ENCODE measurements around the gene ARHGAP22. TPM values are rescaled to one million over a fixed set of nuclear protein-coding genes. Genes with fewer than 3 reads are reported as not detected.

Gene ARHGAP22
- total RNA-seq, 1 donor, result 45.6 TPM

DNA sequence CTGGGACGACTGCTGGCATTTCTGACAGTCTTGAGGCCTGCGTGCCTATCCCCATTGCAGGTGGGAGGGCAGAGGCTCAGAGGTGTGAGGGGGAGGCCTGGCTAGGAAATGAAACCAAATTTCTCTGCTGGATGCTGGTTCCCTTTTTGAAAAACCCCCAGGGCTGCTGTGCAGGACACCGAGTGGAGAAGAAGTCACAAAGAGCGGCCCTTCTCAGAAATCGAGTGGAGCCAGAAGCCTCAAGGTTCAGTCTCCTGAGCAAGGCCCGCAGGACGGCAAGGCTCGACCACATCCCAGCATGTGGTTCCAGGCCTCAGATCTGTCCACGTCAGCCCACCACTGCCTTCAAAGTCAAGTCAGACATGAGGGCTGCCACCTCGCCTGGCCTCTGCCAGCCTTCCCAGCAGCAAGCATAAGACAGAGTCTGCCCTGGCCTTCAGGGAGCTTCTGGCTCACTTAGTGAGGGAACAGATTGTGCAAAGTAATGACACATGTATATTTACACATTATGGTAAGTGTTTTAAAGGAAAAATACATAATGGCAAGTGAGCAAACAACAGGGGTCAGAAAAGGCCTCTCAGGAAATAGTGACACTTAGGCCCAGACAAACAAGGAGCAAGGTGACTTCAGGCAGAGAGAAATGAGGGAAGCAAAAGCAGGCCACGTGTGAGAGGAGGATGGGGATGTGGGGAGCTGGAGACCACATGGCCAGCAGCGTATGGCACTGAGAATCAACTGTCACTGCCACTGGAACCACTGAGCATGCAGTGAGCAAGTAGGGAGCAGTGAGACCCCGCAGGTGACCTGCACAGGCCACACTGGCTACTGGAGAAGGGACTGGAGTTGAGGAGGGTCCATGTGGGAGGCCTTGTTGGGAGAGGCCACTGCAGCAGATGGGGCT, 86.7 kb downstream of the ARHGAP22 start:
- no peaks in the 10 kb centered on the region for H3K9me3 ChIP-seq (ENCODE audit: low read depth, low read length)
- peaks cover 18% of the 10 kb centered on the region for H3K36me3 ChIP-seq (ENCODE audit: insufficient read depth, low read length)
- H3K79me2 ChIP-seq (ENCODE audit: insufficient read depth, low read length), result peaks cover 99% of the 10 kb centered on the region
- H3K27ac ChIP-seq (ENCODE audit: low read depth, low read length), result no peak overlapping the region
- no peak overlapping the region for H3K4me2 ChIP-seq (ENCODE audit: insufficient read depth, low read length)
- no peaks in the 10 kb centered on the region for H3K27me3 ChIP-seq (ENCODE audit: insufficient read depth, low read length)
- H2AFZ ChIP-seq (ENCODE audit: low read length), result no peak overlapping the region
- peaks cover 28% of the 10 kb centered on the region for H3K4me1 ChIP-seq (ENCODE audit: insufficient read depth, low read length)
- TF ChIP-seq CTCF (IDR thresholded peaks at IDR 0.05; ENCODE audit: extremely low read depth, low read depth, low read length), result no peak
- H3K4me3 ChIP-seq (ENCODE audit: insufficient read depth, low read length), result no peak overlapping the region
- peaks cover 41% of the 10 kb centered on the region for H4K20me1 ChIP-seq (ENCODE audit: insufficient read depth, low read length)
- DNase-seq (ENCODE audit: insufficient read length, low spot score, missing footprints), result no peak

- Histone ChIP-seq H2AFZ (ENCODE audit: low read length) (no peak overlapping the region), H3K4me3 (ENCODE audit: insufficient read depth, low read length) (no peak overlapping the region), H3K27ac (ENCODE audit: low read depth, low read length) (no peak overlapping the region), H3K4me2 (ENCODE audit: insufficient read depth, low read length) (no peak overlapping the region), H3K27me3 (ENCODE audit: insufficient read depth, low read length) (no peaks in the 10 kb centered on the region), H3K36me3 (ENCODE audit: insufficient read depth, low read length) (peaks cover 13% of the 10 kb centered on the region), H3K9me3 (ENCODE audit: low read depth, low read length) (no peaks in the 10 kb centered on the region), H3K4me1 (ENCODE audit: insufficient read depth, low read length) (peaks cover 23% of the 10 kb centered on the region), H4K20me1 (ENCODE audit: insufficient read depth, low read length) (peaks cover 36% of the 10 kb centered on the region), H3K79me2 (ENCODE audit: insufficient read depth, low read length) (peaks cover 99% of the 10 kb centered on the region)
- no peak for DNase-seq (ENCODE audit: insufficient read length, low spot score, missing footprints)
- no peak for TF ChIP-seq CTCF (IDR thresholded peaks at IDR 0.05; ENCODE audit: extremely low read depth, low read depth, low read length)
These were observed 87.4 kb downstream of the ARHGAP22 start for GRCh38 chr10:48517482-48517881.

DNA sequence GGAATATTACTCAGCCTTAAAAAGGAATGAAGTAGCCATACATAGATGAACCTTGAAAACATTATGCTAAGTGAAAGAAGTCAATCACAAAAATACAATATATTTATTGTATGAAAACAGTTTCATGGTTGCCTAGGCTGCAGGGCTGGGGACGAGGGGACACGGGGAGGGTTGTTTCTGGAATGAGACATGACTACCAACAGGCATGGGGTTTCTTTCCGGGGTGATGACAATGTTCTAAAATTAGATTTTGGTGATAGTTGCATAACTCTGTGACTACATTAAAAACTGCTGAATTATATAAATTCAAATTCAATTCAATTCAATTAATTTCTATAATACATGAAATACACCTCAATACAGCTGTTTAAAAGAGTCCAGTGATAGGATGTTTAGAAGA, 88.0 kb downstream of the ARHGAP22 start:
- Histone ChIP-seq H3K4me3 (ENCODE audit: insufficient read depth, low read length) (no peak overlapping the region), H3K27ac (ENCODE audit: low read depth, low read length) (no peak overlapping the region), H3K9me3 (ENCODE audit: low read depth, low read length) (no peaks in the 10 kb centered on the region), H3K4me1 (ENCODE audit: insufficient read depth, low read length) (peaks cover 17% of the 10 kb centered on the region), H2AFZ (ENCODE audit: low read length) (no peak overlapping the region), H4K20me1 (ENCODE audit: insufficient read depth, low read length) (peaks cover 36% of the 10 kb centered on the region), H3K4me2 (ENCODE audit: insufficient read depth, low read length) (no peak overlapping the region), H3K79me2 (ENCODE audit: insufficient read depth, low read length) (peaks cover 99% of the 10 kb centered on the region), H3K27me3 (ENCODE audit: insufficient read depth, low read length) (no peaks in the 10 kb centered on the region), H3K36me3 (ENCODE audit: insufficient read depth, low read length) (peaks cover 14% of the 10 kb centered on the region)
- TF ChIP-seq CTCF (IDR thresholded peaks at IDR 0.05; ENCODE audit: extremely low read depth, low read depth, low read length), result no peak
- no peak for DNase-seq (ENCODE audit: insufficient read length, low spot score, missing footprints)

DNA sequence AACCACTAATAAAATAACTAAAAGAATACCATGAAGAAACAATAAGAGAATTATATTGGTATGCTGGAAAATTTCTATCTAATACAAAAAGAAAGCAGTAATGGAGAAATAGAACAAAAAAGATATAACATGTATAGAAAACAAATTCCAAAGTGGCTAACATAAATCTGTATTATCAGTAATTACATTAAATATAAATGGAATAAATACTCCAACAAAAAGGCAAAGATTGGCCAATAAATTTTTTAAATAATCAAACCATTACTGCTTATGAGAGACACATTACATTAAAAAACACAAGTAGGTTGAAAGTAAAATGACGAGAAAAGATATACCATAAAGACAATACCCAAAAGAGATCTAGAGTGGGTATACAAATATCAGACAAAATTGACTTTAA, 90.0 kb downstream of the ARHGAP22 start:
- Histone ChIP-seq H3K9me3 (ENCODE audit: low read depth, low read length) (no peaks in the 10 kb centered on the region), H3K4me2 (ENCODE audit: insufficient read depth, low read length) (no peak overlapping the region), H3K27ac (ENCODE audit: low read depth, low read length) (no peak overlapping the region), H3K4me1 (ENCODE audit: insufficient read depth, low read length) (peaks cover 12% of the 10 kb centered on the region), H3K4me3 (ENCODE audit: insufficient read depth, low read length) (no peak overlapping the region), H3K36me3 (ENCODE audit: insufficient read depth, low read length) (peaks cover 23% of the 10 kb centered on the region), H3K27me3 (ENCODE audit: insufficient read depth, low read length) (no peaks in the 10 kb centered on the region), H3K79me2 (ENCODE audit: insufficient read depth, low read length) (peaks cover 100% of the 10 kb centered on the region), H2AFZ (ENCODE audit: low read length) (no peak overlapping the region), H4K20me1 (ENCODE audit: insufficient read depth, low read length) (peaks cover 46% of the 10 kb centered on the region)
- TF ChIP-seq CTCF (IDR thresholded peaks at IDR 0.05; ENCODE audit: extremely low read depth, low read depth, low read length), result no peak
- no peak for DNase-seq (ENCODE audit: insufficient read length, low spot score, missing footprints)
